ENCODE data around the gene LSM8. TPM values are rescaled to one million over a fixed set of nuclear protein-coding genes. Genes with fewer than 3 reads are reported as not detected.

Gene LSM8
- total RNA-seq, 1 experiment from 2014 or later = 29.4 TPM

- H3K79me2 ChIP-seq (ENCODE audit: insufficient read depth, low read length) = no peaks in the 10 kb centered on the region
- RAD21 ChIA-PET (ENCODE audit: low non-redundant PET in 1 of 2, low total read pairs in 2 of 2, uncharacterized antibody in 2 of 2, unreplicated experiment in 2 of 2) = no interaction called here
- DNase-seq (ENCODE audit: low read depth, low spot score) = no peak
- no TSS peak for BruUV-seq (replicated peaks)
- no peak overlapping the region for H3K4me2 ChIP-seq (ENCODE audit: low read length)
- H3K9me3 ChIP-seq (ENCODE audit: control insufficient read depth in 1 of 2, insufficient read depth in 1 of 2, low read depth in 1 of 2, low read length in 2 of 2) = no peaks in the 10 kb centered on the region
- TF ChIP-seq CTCF (IDR thresholded peaks at IDR 0.05 in 2 of 3, conservative IDR thresholded peaks at IDR 0.05 in 1 of 3; ENCODE audit: borderline replicate concordance in 1 of 3, insufficient read depth in 1 of 3, low read depth in 2 of 3, low read length in 2 of 3) (no peak), EZH2phosphoT487 (IDR thresholded peaks at IDR 0.05; ENCODE audit: borderline replicate concordance) (no peak), ZNF274 (IDR thresholded peaks at IDR 0.05; ENCODE audit: low read depth, low read length) (no peak), FOSL1 (IDR thresholded peaks at IDR 0.05; ENCODE audit: low read depth) (no peak), ATF3 (IDR thresholded peaks at IDR 0.05) (no peak), ZBTB33 (IDR thresholded peaks at IDR 0.05; ENCODE audit: extremely low read depth, insufficient replicate concordance, low read length) (no peak), SP1 (IDR thresholded peaks at IDR 0.05; ENCODE audit: low read depth) (no peak), CBX3 (IDR thresholded peaks at IDR 0.05; ENCODE audit: low read depth) (no peak), MAX (IDR thresholded peaks at IDR 0.05) (no peak), EGR1 (IDR thresholded peaks at IDR 0.05; ENCODE audit: low read depth) (no peak), SIN3A (IDR thresholded peaks at IDR 0.05; ENCODE audit: low read depth) (no peak), TCF7L2 (IDR thresholded peaks at IDR 0.05; ENCODE audit: borderline replicate concordance, extremely low read depth, insufficient read depth, insufficient read length) (no peak), POLR2A (IDR thresholded peaks at IDR 0.05; ENCODE audit: borderline replicate concordance, extremely low read depth, insufficient read depth, insufficient read length) (no peak), CEBPB (IDR thresholded peaks at IDR 0.05; ENCODE audit: low read depth) (no peak)
- no peaks in the 10 kb centered on the region for H3K27me3 ChIP-seq (ENCODE audit: insufficient read depth, low read length)
- no peaks in the 10 kb centered on the region for H3K36me3 ChIP-seq (ENCODE audit: control insufficient read depth in 1 of 2, insufficient read depth in 2 of 2, low read length in 2 of 2)
- H2AFZ ChIP-seq (ENCODE audit: low read depth, low read length, poor library complexity, severe bottlenecking) = no peak overlapping the region
- H3K9me2 ChIP-seq (ENCODE audit: insufficient read depth) = no peaks in the 10 kb centered on the region
- no peak overlapping the region for H3K9ac ChIP-seq (ENCODE audit: low read length)
- intact Hi-C loops (cut with micrococcal nuclease) = no loop called here
- no peaks in the 10 kb centered on the region for H4K20me1 ChIP-seq (ENCODE audit: insufficient read depth)
- no peak overlapping the region for H3K4me3 ChIP-seq (replicated peaks in 1 of 2; ENCODE audit: low read depth in 1 of 2, low read length in 2 of 2)
- CTCF ChIA-PET = no interaction called here
- POLR2A ChIA-PET = no interaction called here
- no peak overlapping the region for H3K27ac ChIP-seq (ENCODE audit: low read depth, low read length)
- H3K4me1 ChIP-seq (ENCODE audit: control insufficient read depth in 1 of 2, insufficient read depth in 2 of 2, low read length in 2 of 2) = no peaks in the 10 kb centered on the region
- no peak for ATAC-seq
These were observed 30.8 kb downstream of the LSM8 start for GRCh38 chr7:118214833-118215182.

Measured in HCT116 (cell line).